Natural killer cell (primary cell): ENCODE measurements around the gene RNF144B. TPM values are rescaled to one million over a fixed set of nuclear protein-coding genes. Genes with fewer than 3 reads are reported as not detected.
"Not testable (repeated sequence)": the region's sequence is repeated elsewhere in the genome, so short reads cannot be mapped to it uniquely, and the experiment has no call there.

ENCODE experiments used
- ATAC-seq, 3 donors: fragments of 150-1000 bp in 2 of 3; fragments of 200-7000 bp in 1 of 3; cut with Tn5 transposase; 1 replicate in 1 of 3; 2 replicates in 2 of 3; pipeline ENCODE4 v1.10.0; 2021; ENCODE audit warnings: mild to moderate bottlenecking in 2 of 3, moderate library complexity in 2 of 3
- DNase-seq, 2 donors: peaks; one replicate each; pipeline versions ENCODE4 v3.0.0 to v3.0.0-alpha.2; 2013 to 2021; ENCODE audit warnings: mixed read lengths in 1 of 2
- H3K27ac ChIP-seq: one replicate; pipeline ENCODE4 v1.5.1; 2013; ENCODE audit warnings: mild to moderate bottlenecking, low read length
- H3K27me3 ChIP-seq: one replicate; pipeline ENCODE4 v1.6.1; 2013; ENCODE audit warnings: low read length; ENCODE audit not compliant: control insufficient read depth, insufficient read depth
- H3K36me3 ChIP-seq: one replicate; pipeline ENCODE4 v1.6.1; 2013; ENCODE audit warnings: low read length; ENCODE audit not compliant: control insufficient read depth, insufficient read depth
- H3K4me1 ChIP-seq: one replicate; pipeline ENCODE4 v1.6.1; 2013; ENCODE audit warnings: low read length; ENCODE audit not compliant: control insufficient read depth, insufficient read depth
- H3K4me3 ChIP-seq: one replicate; pipeline ENCODE4 v1.5.1; 2013; ENCODE audit warnings: low read length
- H3K9me3 ChIP-seq: one replicate; pipeline ENCODE4 v1.6.1; 2013; ENCODE audit warnings: low read length; ENCODE audit not compliant: control insufficient read depth, insufficient read depth
- H3K27ac Mint-ChIP-seq, 2 donors: one replicate each; pipeline ENCODE4 v1.8.0; 2022; ENCODE audit warnings: mild to moderate bottlenecking in 2 of 2, mixed read lengths in 2 of 2, moderate library complexity in 1 of 2
- H3K27me3 Mint-ChIP-seq, 2 donors: one replicate each; pipeline ENCODE4 v1.8.0; 2022; ENCODE audit warnings: low read depth in 2 of 2, mixed read lengths in 2 of 2
- H3K36me3 Mint-ChIP-seq: one replicate; pipeline ENCODE4 v1.8.0; 2022; ENCODE audit warnings: mixed read lengths
- H3K4me1 Mint-ChIP-seq, 2 donors: one replicate each; pipeline ENCODE4 v1.8.0; 2022; ENCODE audit warnings: mixed read lengths in 2 of 2
- H3K4me3 Mint-ChIP-seq: one replicate; pipeline ENCODE4 v1.8.0; 2022; ENCODE audit warnings: mild to moderate bottlenecking, moderate library complexity, mixed read lengths
- H3K9me3 Mint-ChIP-seq, 2 donors: one replicate each; pipeline ENCODE4 v1.8.0; 2022; ENCODE audit warnings: mixed read lengths in 2 of 2
- WGBS: methylation state at CpG from one replicate; pipeline ENCODE4 v1.1.7; 2013; ENCODE audit warnings: missing lambda C conversion rate; ENCODE audit not compliant: insufficient coverage; 5-methylcytosine and 5-hydroxymethylcytosine counted together
- intact Hi-C: fragments of 100-400 bp; cut with micrococcal nuclease; formaldehyde crosslinking; loops from one replicate; pipeline ENCODE4 v1.14.2; 2022
- total RNA-seq, 4 donors: library from RNA; stranded (reverse); fragments of 120-200 nt in 1 of 4; gene quantifications; one replicate each; pipeline versions ENCODE4 v1.2.3 to v1.2.4, GENCODE V29; 2013 to 2022
- TF ChIP-seq, protein P1 (sequence below): fragments of 200-600 bp; IDR thresholded peaks from one replicate; pipeline ENCODE4 v1.8.0; 2022; ENCODE audit warnings: antibody characterized with exemption

Gene RNF144B
- total RNA-seq, 3 donors from 2014 or later (not counting 1 experiment from before 2014, with no cell fraction given): 3.3 to 10.5 (median 5.2) TPM

DNA sequence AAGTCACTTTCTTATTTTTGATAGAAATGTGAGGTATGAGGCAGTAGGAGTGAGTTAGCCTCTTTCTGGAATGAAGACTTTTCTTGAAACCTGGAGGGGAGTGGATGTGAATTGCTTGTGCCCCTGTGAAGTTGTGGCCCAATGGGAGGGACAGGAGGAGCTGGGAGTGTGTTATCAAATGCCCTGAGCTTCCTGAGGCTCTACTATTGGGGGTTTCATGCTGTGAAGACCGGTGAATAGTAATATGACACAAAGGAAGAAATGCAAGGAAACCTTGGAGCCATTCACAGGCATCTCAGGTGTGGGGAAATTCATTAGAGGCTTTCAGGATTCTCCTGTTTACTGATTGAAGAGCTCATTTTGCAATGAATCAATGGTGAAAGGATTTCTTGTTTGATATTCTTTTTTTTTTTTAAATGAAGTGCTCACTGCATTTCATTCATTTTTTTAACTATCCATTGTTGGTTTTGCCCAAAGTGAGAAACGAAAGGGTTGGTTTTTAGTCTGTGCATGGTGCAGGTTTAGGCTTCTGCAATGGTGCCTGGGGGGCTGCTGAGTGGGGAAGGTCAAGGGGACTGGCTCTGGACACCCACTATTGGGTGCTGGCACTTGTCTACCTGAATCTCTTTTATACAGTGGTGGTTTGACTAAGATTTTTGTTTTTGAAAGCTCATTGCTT is 8.2 kb downstream of the RNF144B start:
- Histone ChIP-seq H3K36me3 (peaks cover 6% of the 10 kb centered on the region), H3K4me1 (no peaks in the 10 kb centered on the region), H3K27me3 (no peaks in the 10 kb centered on the region), H3K9me3 (no peaks in the 10 kb centered on the region), H3K4me3 (no peak overlapping the region), H3K27ac (no peak overlapping the region)
- Mint-ChIP-seq H3K4me1 (peaks cover 0 to under 1% of the 10 kb centered on the region in 2 donors), H3K27ac (no peak overlapping the region), H3K4me3 (no peak overlapping the region), H3K9me3 (no peaks in the 10 kb centered on the region), H3K27me3 (no peaks in the 10 kb centered on the region), H3K36me3 (no peaks in the 10 kb centered on the region)
- DNase-seq: no peak
- ATAC-seq: no peak
- WGBS: 93% methylated on average over 2 of the region's 2 CpGs
- TF ChIP-seq, protein P1, sequence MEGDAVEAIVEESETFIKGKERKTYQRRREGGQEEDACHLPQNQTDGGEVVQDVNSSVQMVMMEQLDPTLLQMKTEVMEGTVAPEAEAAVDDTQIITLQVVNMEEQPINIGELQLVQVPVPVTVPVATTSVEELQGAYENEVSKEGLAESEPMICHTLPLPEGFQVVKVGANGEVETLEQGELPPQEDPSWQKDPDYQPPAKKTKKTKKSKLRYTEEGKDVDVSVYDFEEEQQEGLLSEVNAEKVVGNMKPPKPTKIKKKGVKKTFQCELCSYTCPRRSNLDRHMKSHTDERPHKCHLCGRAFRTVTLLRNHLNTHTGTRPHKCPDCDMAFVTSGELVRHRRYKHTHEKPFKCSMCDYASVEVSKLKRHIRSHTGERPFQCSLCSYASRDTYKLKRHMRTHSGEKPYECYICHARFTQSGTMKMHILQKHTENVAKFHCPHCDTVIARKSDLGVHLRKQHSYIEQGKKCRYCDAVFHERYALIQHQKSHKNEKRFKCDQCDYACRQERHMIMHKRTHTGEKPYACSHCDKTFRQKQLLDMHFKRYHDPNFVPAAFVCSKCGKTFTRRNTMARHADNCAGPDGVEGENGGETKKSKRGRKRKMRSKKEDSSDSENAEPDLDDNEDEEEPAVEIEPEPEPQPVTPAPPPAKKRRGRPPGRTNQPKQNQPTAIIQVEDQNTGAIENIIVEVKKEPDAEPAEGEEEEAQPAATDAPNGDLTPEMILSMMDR: no peak
- intact Hi-C loops: no loop called here

DNA sequence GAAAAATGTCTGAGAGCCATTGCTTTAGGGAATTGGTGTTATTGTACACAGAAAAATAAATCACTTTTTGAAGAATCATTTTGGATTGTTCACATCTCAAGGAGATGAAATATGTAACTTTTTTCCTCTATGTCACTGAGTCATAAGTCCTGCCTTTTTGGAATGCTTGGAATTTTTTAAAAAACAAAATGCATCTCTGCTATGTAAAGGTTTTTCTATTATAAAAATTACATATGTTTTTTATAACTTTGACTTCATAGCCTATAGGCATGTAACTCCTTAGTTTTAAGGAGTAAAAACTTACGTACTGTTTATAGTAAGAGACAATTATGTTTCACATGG is 8.7 kb downstream of the RNF144B start:
- Histone ChIP-seq H3K9me3 (no peaks in the 10 kb centered on the region), H3K4me1 (no peaks in the 10 kb centered on the region), H3K36me3 (peaks cover 7% of the 10 kb centered on the region), H3K4me3 (no peak overlapping the region), H3K27me3 (no peaks in the 10 kb centered on the region), H3K27ac (no peak overlapping the region)
- WGBS: no CpG with 5 or more reads among the region's 1 CpG
- DNase-seq (no peak), ATAC-seq (no peak)
- H3K27me3 Mint-ChIP-seq: no peaks in the 10 kb centered on the region
- H3K4me1 Mint-ChIP-seq: peaks cover 4 to 5% of the 10 kb centered on the region in 2 donors
- intact Hi-C loops: no loop called here
- no peak overlapping the region for H3K4me3 Mint-ChIP-seq
- H3K9me3 Mint-ChIP-seq: no peaks in the 10 kb centered on the region
- no peak overlapping the region for H3K27ac Mint-ChIP-seq
- TF ChIP-seq, protein P1: no peak
- H3K36me3 Mint-ChIP-seq: no peaks in the 10 kb centered on the region

DNA sequence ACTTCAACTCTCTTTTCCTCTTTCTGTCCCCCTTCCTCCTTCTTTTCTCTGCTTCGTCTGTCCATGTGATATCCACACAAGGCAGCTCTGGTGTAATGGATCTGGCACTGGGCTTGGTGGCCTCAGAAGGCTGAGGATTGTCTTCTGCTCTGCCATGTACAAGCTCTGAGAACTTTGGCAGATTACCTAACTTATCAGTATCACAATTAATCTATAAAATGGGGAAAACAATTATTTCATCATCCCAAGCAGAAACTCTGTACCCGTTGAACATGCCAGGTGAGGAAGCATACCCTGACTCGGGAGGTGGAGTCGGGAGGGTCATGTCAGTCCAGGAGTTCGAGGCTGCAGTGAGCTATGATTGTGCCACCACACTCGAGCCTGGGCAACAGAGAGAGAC is 10.6 kb downstream of the RNF144B start:
- Mint-ChIP-seq H3K27me3 (no peaks in the 10 kb centered on the region), H3K4me3 (no peak overlapping the region), H3K9me3 (no peaks in the 10 kb centered on the region), H3K36me3 (no peaks in the 10 kb centered on the region), H3K27ac (no peak overlapping the region), H3K4me1 (peaks cover 7 to 9% of the 10 kb centered on the region in 2 donors)
- WGBS: 86% methylated on average over 6 of the region's 6 CpGs
- no peaks in the 10 kb centered on the region for H3K27me3 ChIP-seq
- H3K36me3 ChIP-seq: peaks cover 7% of the 10 kb centered on the region
- intact Hi-C loops: no loop called here
- TF ChIP-seq, protein P1: no peak
- no peaks in the 10 kb centered on the region for H3K4me1 ChIP-seq
- H3K9me3 ChIP-seq: no peaks in the 10 kb centered on the region
- no peak overlapping the region for H3K4me3 ChIP-seq
- no peak for DNase-seq
- ATAC-seq: no peak
- H3K27ac ChIP-seq: no peak overlapping the region

DNA sequence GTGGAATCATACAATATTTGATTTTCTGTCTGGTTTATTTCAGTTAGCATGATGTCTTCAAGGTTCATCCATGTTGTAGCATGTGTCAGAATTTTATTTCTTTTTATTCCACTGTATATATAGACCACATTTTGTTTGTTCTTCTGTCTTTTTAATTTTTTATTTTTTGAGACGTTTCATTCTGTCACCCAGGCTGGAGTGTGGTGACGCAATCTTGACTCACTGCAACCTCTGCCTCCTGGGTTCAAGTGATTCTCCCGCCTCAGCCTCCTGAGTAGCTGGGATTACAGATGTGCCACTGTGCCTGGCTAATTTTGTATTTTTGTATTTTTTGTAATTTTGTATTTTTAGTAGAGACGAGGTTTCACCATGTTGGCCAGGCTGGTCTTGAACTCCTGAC is 11.1 kb downstream of the RNF144B start:
- H3K9me3 ChIP-seq, H3K4me1 ChIP-seq, ATAC-seq, DNase-seq, H3K27me3 Mint-ChIP-seq, H3K4me3 Mint-ChIP-seq, H3K36me3 ChIP-seq, intact Hi-C loops, H3K9me3 Mint-ChIP-seq, H3K27me3 ChIP-seq, H3K4me3 ChIP-seq, H3K4me1 Mint-ChIP-seq, H3K36me3 Mint-ChIP-seq, H3K27ac Mint-ChIP-seq, H3K27ac ChIP-seq: not testable (repeated sequence)
- 93% methylated on average over 4 of the region's 4 CpGs for WGBS
